Measurements from ENCODE around the gene KIFBP. TPM values are rescaled to one million over a fixed set of nuclear protein-coding genes. Genes with fewer than 3 reads are reported as not detected.

The KIFBP gene
- total and polyA plus RNA-seq, 9 of the 15 experiments (the other 6 are each of a cell fraction or from before 2014, with no cell fraction given) = 5.6 to 23.2 (median 14.8) TPM

DNA sequence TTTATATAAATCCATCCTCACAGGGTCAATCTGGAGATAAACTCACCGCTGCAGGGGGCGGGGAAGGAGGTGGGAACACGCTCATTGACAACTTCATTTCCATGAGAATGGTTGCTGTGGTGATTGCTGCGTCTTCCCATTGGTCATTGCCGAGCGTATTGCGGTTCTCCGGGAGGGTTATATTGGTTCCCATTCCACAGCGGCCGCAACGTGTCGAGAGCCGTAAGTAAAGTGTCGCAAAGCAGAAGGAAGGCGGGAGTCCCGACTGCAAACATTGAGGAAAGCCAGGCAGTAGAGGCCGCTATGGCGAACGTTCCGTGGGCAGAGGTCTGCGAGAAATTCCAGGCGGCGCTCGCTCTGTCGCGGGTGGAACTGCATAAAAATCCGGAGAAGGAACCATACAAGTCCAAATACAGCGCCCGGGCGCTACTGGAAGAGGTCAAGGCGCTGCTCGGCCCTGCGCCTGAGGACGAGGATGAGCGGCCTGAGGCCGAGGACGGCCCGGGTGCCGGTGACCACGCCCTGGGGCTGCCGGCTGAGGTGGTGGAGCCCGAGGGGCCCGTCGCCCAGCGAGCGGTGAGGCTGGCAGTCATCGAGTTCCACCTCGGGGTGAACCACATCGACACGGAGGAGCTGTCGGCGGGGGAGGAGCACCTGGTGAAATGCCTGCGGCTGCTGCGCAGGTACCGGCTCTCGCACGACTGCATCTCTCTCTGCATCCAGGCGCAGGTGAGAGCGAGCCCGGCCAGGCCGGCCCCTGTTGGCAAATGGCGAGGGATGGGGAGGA lies at the start of gene KIFBP (continued):
- TF ChIP-seq ZNF217 (CRISPR knock-in tag; IDR thresholded peaks at IDR 0.05) (no peak), ARNT (IDR thresholded peaks at IDR 0.05) (peak in 1 of 2 experiments; percentile 41; a peak in 1 of 4 replicates), KHSRP (IDR thresholded peaks at IDR 0.05) (no peak), SAP30 (IDR thresholded peaks at IDR 0.05; ENCODE audit: borderline replicate concordance, insufficient read depth, low read depth, low read length, poor library complexity, severe bottlenecking) (peak; percentile 90), HBP1 (CRISPR knock-in tag; IDR thresholded peaks at IDR 0.05) (0 out of 2 replicates have a peak, but pooled peaks have one; percentile 78), ZNF384 (IDR thresholded peaks at IDR 0.05; ENCODE audit: low read depth, low read length) (no peak), JUNB (CRISPR knock-in tag; conservative IDR thresholded peaks at IDR 0.05) (no peak), ERF (CRISPR knock-in tag; IDR thresholded peaks at IDR 0.05) (peak; percentile 65; the same call in 1 of the 2 replicates), RREB1 (CRISPR knock-in tag; IDR thresholded peaks at IDR 0.05) (0 out of 2 replicates have a peak, but pooled peaks have one; percentile 70), CHD2 (IDR thresholded peaks at IDR 0.05; ENCODE audit: low read depth, low read length) (peak; percentile 66), ZKSCAN8 (CRISPR knock-in tag; IDR thresholded peaks at IDR 0.05) (no peak), CTBP1 (IDR thresholded peaks at IDR 0.05; ENCODE audit: borderline replicate concordance) (peak; percentile 95), CBX1 (IDR thresholded peaks at IDR 0.05; ENCODE audit: low read depth) (no peak; the same call in 1 of the 2 replicates)
- TF ChIP-seq, protein P1, sequence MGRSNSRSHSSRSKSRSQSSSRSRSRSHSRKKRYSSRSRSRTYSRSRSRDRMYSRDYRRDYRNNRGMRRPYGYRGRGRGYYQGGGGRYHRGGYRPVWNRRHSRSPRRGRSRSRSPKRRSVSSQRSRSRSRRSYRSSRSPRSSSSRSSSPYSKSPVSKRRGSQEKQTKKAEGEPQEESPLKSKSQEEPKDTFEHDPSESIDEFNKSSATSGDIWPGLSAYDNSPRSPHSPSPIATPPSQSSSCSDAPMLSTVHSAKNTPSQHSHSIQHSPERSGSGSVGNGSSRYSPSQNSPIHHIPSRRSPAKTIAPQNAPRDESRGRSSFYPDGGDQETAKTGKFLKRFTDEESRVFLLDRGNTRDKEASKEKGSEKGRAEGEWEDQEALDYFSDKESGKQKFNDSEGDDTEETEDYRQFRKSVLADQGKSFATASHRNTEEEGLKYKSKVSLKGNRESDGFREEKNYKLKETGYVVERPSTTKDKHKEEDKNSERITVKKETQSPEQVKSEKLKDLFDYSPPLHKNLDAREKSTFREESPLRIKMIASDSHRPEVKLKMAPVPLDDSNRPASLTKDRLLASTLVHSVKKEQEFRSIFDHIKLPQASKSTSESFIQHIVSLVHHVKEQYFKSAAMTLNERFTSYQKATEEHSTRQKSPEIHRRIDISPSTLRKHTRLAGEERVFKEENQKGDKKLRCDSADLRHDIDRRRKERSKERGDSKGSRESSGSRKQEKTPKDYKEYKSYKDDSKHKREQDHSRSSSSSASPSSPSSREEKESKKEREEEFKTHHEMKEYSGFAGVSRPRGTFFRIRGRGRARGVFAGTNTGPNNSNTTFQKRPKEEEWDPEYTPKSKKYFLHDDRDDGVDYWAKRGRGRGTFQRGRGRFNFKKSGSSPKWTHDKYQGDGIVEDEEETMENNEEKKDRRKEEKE (IDR thresholded peaks at IDR 0.05; ENCODE audit: borderline replicate concordance in 1 of 2, control insufficient read depth in 1 of 2, low read depth in 2 of 2, low read length in 1 of 2) = no peak

Measured in K562 (cell line).